Measurements from ENCODE around the gene LAG3.

DNA sequence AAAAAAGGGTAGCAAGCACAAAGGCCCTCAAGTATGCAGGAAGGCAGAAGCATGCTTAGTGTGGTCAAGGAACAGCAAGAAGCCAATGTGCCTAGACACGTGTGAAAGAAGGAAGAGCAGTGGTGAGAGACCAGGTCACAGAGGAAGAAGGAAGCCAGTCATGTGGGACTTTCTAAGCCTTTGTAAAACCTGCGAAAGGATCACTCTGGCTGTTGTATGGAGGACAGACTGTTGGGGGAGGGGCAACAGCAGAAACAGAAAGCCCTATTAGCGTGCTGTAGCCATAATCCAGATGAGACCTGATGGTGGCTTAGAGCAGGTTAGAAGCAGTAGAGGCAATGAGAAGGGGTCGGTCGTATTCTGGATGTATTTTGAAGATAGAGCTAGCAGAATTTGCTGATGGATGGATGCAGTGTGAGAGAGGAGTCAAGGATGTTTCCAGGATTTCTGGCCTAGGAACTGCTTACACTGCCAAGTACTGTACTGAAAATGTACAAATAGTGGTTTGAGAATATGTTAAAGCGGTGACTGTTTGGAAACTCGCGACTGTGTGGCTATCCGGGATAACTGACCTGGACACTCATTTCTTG, 13.7 kb upstream of the LAG3 start:
- TF ChIP-seq, protein P1, sequence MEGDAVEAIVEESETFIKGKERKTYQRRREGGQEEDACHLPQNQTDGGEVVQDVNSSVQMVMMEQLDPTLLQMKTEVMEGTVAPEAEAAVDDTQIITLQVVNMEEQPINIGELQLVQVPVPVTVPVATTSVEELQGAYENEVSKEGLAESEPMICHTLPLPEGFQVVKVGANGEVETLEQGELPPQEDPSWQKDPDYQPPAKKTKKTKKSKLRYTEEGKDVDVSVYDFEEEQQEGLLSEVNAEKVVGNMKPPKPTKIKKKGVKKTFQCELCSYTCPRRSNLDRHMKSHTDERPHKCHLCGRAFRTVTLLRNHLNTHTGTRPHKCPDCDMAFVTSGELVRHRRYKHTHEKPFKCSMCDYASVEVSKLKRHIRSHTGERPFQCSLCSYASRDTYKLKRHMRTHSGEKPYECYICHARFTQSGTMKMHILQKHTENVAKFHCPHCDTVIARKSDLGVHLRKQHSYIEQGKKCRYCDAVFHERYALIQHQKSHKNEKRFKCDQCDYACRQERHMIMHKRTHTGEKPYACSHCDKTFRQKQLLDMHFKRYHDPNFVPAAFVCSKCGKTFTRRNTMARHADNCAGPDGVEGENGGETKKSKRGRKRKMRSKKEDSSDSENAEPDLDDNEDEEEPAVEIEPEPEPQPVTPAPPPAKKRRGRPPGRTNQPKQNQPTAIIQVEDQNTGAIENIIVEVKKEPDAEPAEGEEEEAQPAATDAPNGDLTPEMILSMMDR (IDR thresholded peaks at IDR 0.05): no peak
- TF ChIP-seq EZH2phosphoT487 (IDR thresholded peaks at IDR 0.05; ENCODE audit: borderline replicate concordance, low read depth) (no peak), POLR2AphosphoS5 (IDR thresholded peaks at IDR 0.05; ENCODE audit: low read depth, low read length) (no peak), MEF2A (IDR thresholded peaks at IDR 0.05; ENCODE audit: borderline replicate concordance, low read depth) (no peak), TAF1 (IDR thresholded peaks at IDR 0.05; ENCODE audit: borderline replicate concordance, low read depth, low read length) (no peak), RAD21 (IDR thresholded peaks at IDR 0.05; ENCODE audit: low read length) (no peak), RFX5 (IDR thresholded peaks at IDR 0.05; ENCODE audit: low read length) (no peak), EP300 (IDR thresholded peaks at IDR 0.05; ENCODE audit: borderline replicate concordance in 1 of 2, low read depth in 1 of 2, low read length in 1 of 2) (no peak), CHD2 (IDR thresholded peaks at IDR 0.05; ENCODE audit: low read length, partially characterized antibody) (no peak)
- TF ChIP-seq, protein P2, sequence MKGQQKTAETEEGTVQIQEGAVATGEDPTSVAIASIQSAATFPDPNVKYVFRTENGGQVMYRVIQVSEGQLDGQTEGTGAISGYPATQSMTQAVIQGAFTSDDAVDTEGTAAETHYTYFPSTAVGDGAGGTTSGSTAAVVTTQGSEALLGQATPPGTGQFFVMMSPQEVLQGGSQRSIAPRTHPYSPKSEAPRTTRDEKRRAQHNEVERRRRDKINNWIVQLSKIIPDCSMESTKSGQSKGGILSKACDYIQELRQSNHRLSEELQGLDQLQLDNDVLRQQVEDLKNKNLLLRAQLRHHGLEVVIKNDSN (IDR thresholded peaks at IDR 0.05; ENCODE audit: borderline replicate concordance, low read depth): no peak
